Measurements from ENCODE around the gene ULK1.
"Not testable (repeated sequence)": the region's sequence is repeated elsewhere in the genome, so short reads cannot be mapped to it uniquely, and the experiment has no call there.

GRCh38 chr12:131961328-131961727 is 66.9 kb downstream of the ULK1 start:
- not testable (repeated sequence) for TF ChIP-seq POLR2A, POLR2AphosphoS5 (IDR thresholded peaks at IDR 0.05; ENCODE audit: low read depth, low read length)
